Fibroblast of villous mesenchyme (primary cell): ENCODE measurements around the gene SULT4A1. TPM values are rescaled to one million over a fixed set of nuclear protein-coding genes. Genes with fewer than 3 reads are reported as not detected.

Source experiments
- DNase-seq: peaks from one replicate; pipeline ENCODE4 v3.0.0-alpha.2; 2010; ENCODE audit warnings: low read depth
- H3K4me3 ChIP-seq: 2 replicates; pipeline ENCODE4 v1.5.1; 2011; ENCODE audit warnings: low read depth, mild to moderate bottlenecking, low read length
- CTCF ChIP-seq: IDR thresholded peaks from 2 replicates; pipeline ENCODE4 v1.5.1; 2012; ENCODE audit warnings: low read depth, mild to moderate bottlenecking, low read length; ENCODE audit not compliant: insufficient read depth
- total RNA-seq: library from RNA; depleted of rRNA; stranded (reverse); fragments of >200 nt; gene quantifications from 2 replicates; pipeline ENCODE4 v1.2.3, GENCODE V29; 2012

The SULT4A1 gene
- total RNA-seq, 1 donor: not detected

- DNase-seq: no peak
- H3K4me3 ChIP-seq: no peak overlapping the region
- TF ChIP-seq CTCF: no peak
Measured at GRCh38 chr22:43855431-43855830, 6.9 kb downstream of the SULT4A1 start.

GRCh38 chr22:43854786-43855271, 7.5 kb downstream of the SULT4A1 start:
- TF ChIP-seq CTCF: no peak
- DNase-seq: no peak
- H3K4me3 ChIP-seq: no peak overlapping the region

GRCh38 chr22:43854121-43854785, 8.1 kb downstream of the SULT4A1 start:
- no peak for DNase-seq
- no peak for TF ChIP-seq CTCF
- H3K4me3 ChIP-seq: no peak overlapping the region

- H3K4me3 ChIP-seq: no peak overlapping the region
- DNase-seq: no peak
- TF ChIP-seq CTCF: no peak
Measured at GRCh38 chr22:43853328-43853931, 8.9 kb downstream of the SULT4A1 start.

GRCh38 chr22:43852573-43853327, 9.6 kb downstream of the SULT4A1 start:
- DNase-seq: no peak
- H3K4me3 ChIP-seq: no peak overlapping the region
- TF ChIP-seq CTCF: no peak

- DNase-seq: no peak
- TF ChIP-seq CTCF: no peak
- no peak overlapping the region for H3K4me3 ChIP-seq
Measured at GRCh38 chr22:43851979-43852307, 10.4 kb downstream of the SULT4A1 start.
